Naive B cell (primary cell): ENCODE measurements around the gene SRSF1. TPM values are rescaled to one million over a fixed set of nuclear protein-coding genes. Genes with fewer than 3 reads are reported as not detected.

Source experiments
- ATAC-seq, 2 donors: fragments of 150-1000 bp; cut with Tn5 transposase; 2 replicates each; pipeline ENCODE4 v1.10.0; 2021; ENCODE audit warnings: low read depth in 2 of 2, mild to moderate bottlenecking in 2 of 2, moderate library complexity in 2 of 2
- DNase-seq: peaks from one replicate; pipeline ENCODE4 v3.0.0; 2022
- H3K27ac Mint-ChIP-seq, 6 donors: one replicate each; pipeline ENCODE4 v1.8.0; 2020 to 2022; ENCODE audit warnings: mild to moderate bottlenecking in 6 of 6, mixed read lengths in 6 of 6, moderate library complexity in 5 of 6, inconsistent platforms in 2 of 6
- H3K27me3 Mint-ChIP-seq, 3 donors: one replicate each; pipeline ENCODE4 v1.8.0; 2021 to 2022; ENCODE audit warnings: mixed read lengths in 3 of 3, mild to moderate bottlenecking in 1 of 3
- H3K36me3 Mint-ChIP-seq, 2 donors: one replicate each; pipeline ENCODE4 v1.8.0; 2020 to 2022; ENCODE audit warnings: mixed read lengths in 2 of 2, inconsistent platforms in 1 of 2, mild to moderate bottlenecking in 1 of 2
- H3K4me1 Mint-ChIP-seq, 3 donors: one replicate each; pipeline ENCODE4 v1.8.0; 2020 to 2022; ENCODE audit warnings: mixed read lengths in 3 of 3, inconsistent platforms in 1 of 3, mild to moderate bottlenecking in 1 of 3, moderate library complexity in 1 of 3
- H3K4me3 Mint-ChIP-seq, 8 donors: one replicate each; pipeline ENCODE4 v1.8.0; 2020 to 2022; ENCODE audit warnings: mild to moderate bottlenecking in 8 of 8, mixed read lengths in 8 of 8, moderate library complexity in 8 of 8, inconsistent platforms in 2 of 8
- H3K9me3 Mint-ChIP-seq, 7 donors: one replicate each; pipeline ENCODE4 v1.8.0; 2020 to 2022; ENCODE audit warnings: mixed read lengths in 7 of 7, mild to moderate bottlenecking in 5 of 7, inconsistent platforms in 2 of 7, moderate library complexity in 1 of 7
- polyA plus RNA-seq, 6 donors: library from polyadenylated mRNA; unstranded; fragments of 300-500 nt; fragmentation: Illumina TruSeq; gene quantifications; one replicate each; pipeline ENCODE4 v1.2.3, GENCODE V29; 2021; ENCODE audit warnings: low read depth in 6 of 6

The SRSF1 gene
- polyA plus RNA-seq, 6 donors from 2014 or later = 29.1 to 57.3 (median 41.8) TPM

GRCh38 chr17:58043221-58044181 is 36.5 kb upstream of the SRSF1 start:
- Mint-ChIP-seq H3K9me3 (peaks cover 0 to 9% (median 0%) of the 10 kb centered on the region in 7 donors), H3K27ac (peak overlapping the region in 1 of 6 donors; percentile 58), H3K4me1 (no peaks in the 10 kb centered on the region), H3K4me3 (no peak overlapping the region), H3K27me3 (peaks cover 38 to 51% (median 41%) of the 10 kb centered on the region in 3 donors), H3K36me3 (no peaks in the 10 kb centered on the region)
- no peak for DNase-seq
- no peak for ATAC-seq

GRCh38 chr17:58041161-58041560 is 34.1 kb upstream of the SRSF1 start:
- peaks cover 0 to 9% (median 0%) of the 10 kb centered on the region in 7 donors for H3K9me3 Mint-ChIP-seq
- H3K4me3 Mint-ChIP-seq = peak overlapping the region in 1 of 8 donors; percentile 37
- H3K4me1 Mint-ChIP-seq = no peaks in the 10 kb centered on the region
- no peak overlapping the region for H3K27ac Mint-ChIP-seq
- no peaks in the 10 kb centered on the region for H3K36me3 Mint-ChIP-seq
- peaks cover 42 to 60% (median 50%) of the 10 kb centered on the region in 3 donors for H3K27me3 Mint-ChIP-seq
- DNase-seq (no peak), ATAC-seq (no peak)

GRCh38 chr17:58040386-58040785 is 33.3 kb upstream of the SRSF1 start:
- no peak for ATAC-seq
- Mint-ChIP-seq H3K9me3 (peaks cover 0 to 9% (median 0%) of the 10 kb centered on the region in 7 donors), H3K27me3 (peaks cover 42 to 60% (median 50%) of the 10 kb centered on the region in 3 donors), H3K4me3 (no peak overlapping the region), H3K27ac (no peak overlapping the region), H3K36me3 (no peaks in the 10 kb centered on the region), H3K4me1 (no peaks in the 10 kb centered on the region)
- no peak for DNase-seq

- DNase-seq (no peak), ATAC-seq (no peak)
- H3K27me3 Mint-ChIP-seq = peaks cover 42 to 60% (median 50%) of the 10 kb centered on the region in 3 donors
- no peak overlapping the region for H3K27ac Mint-ChIP-seq
- no peaks in the 10 kb centered on the region for H3K36me3 Mint-ChIP-seq
- peaks cover 0 to 9% (median 0%) of the 10 kb centered on the region in 7 donors for H3K9me3 Mint-ChIP-seq
- no peak overlapping the region for H3K4me3 Mint-ChIP-seq
- H3K4me1 Mint-ChIP-seq = no peaks in the 10 kb centered on the region
These were observed 32.9 kb upstream of the SRSF1 start for GRCh38 chr17:58039975-58040374.

- no peak for ATAC-seq
- peaks cover 0 to 2% of the 10 kb centered on the region in 2 donors for H3K36me3 Mint-ChIP-seq
- peaks cover 20 to 28% (median 22%) of the 10 kb centered on the region in 3 donors for H3K27me3 Mint-ChIP-seq
- peaks cover 0 to 1% (median 0%) of the 10 kb centered on the region in 7 donors for H3K9me3 Mint-ChIP-seq
- no peak overlapping the region for H3K4me3 Mint-ChIP-seq
- no peak for DNase-seq
- H3K27ac Mint-ChIP-seq = no peak overlapping the region
- no peaks in the 10 kb centered on the region for H3K4me1 Mint-ChIP-seq
These were observed 25.8 kb upstream of the SRSF1 start for GRCh38 chr17:58032691-58033415.

- H3K27ac Mint-ChIP-seq = no peak overlapping the region
- H3K4me1 Mint-ChIP-seq = no peaks in the 10 kb centered on the region
- no peak for ATAC-seq
- no peak for DNase-seq
- H3K4me3 Mint-ChIP-seq = no peak overlapping the region
- H3K27me3 Mint-ChIP-seq = peaks cover 39 to 47% (median 47%) of the 10 kb centered on the region in 3 donors
- peaks cover 0 to 2% (median 0%) of the 10 kb centered on the region in 7 donors for H3K9me3 Mint-ChIP-seq
- peaks cover 0 to 7% of the 10 kb centered on the region in 2 donors for H3K36me3 Mint-ChIP-seq
These were observed 21.5 kb upstream of the SRSF1 start for GRCh38 chr17:58028578-58028977.

GRCh38 chr17:58020401-58020800 is 13.4 kb upstream of the SRSF1 start:
- H3K27ac Mint-ChIP-seq = no peak overlapping the region
- no peaks in the 10 kb centered on the region for H3K36me3 Mint-ChIP-seq
- H3K4me3 Mint-ChIP-seq = no peak overlapping the region
- H3K27me3 Mint-ChIP-seq = peaks cover 15 to 27% (median 27%) of the 10 kb centered on the region in 3 donors
- DNase-seq (no peak), ATAC-seq (no peak)
- no peaks in the 10 kb centered on the region for H3K4me1 Mint-ChIP-seq
- H3K9me3 Mint-ChIP-seq = peaks cover 0 to 2% (median 0%) of the 10 kb centered on the region in 7 donors

- peaks cover 7 to 20% (median 18%) of the 10 kb centered on the region in 3 donors for H3K27me3 Mint-ChIP-seq
- ATAC-seq (no peak), DNase-seq (no peak)
- no peak overlapping the region for H3K4me3 Mint-ChIP-seq
- no peaks in the 10 kb centered on the region for H3K36me3 Mint-ChIP-seq
- H3K4me1 Mint-ChIP-seq = no peaks in the 10 kb centered on the region
- no peak overlapping the region for H3K27ac Mint-ChIP-seq
- no peaks in the 10 kb centered on the region for H3K9me3 Mint-ChIP-seq
These were observed 12.5 kb upstream of the SRSF1 start for GRCh38 chr17:58019521-58019920.

- H3K4me3 Mint-ChIP-seq = no peak overlapping the region
- ATAC-seq = no peak
These were observed 12.0 kb upstream of the SRSF1 start for GRCh38 chr17:58019039-58019438.

GRCh38 chr17:58010067-58010799 is 3.2 kb upstream of the SRSF1 start:
- no peaks in the 10 kb centered on the region for H3K9me3 Mint-ChIP-seq
- peaks cover 3 to 5% of the 10 kb centered on the region in 2 donors for H3K36me3 Mint-ChIP-seq
- DNase-seq (no peak), ATAC-seq (no peak)
- peaks cover 0 to 3% (median 0%) of the 10 kb centered on the region in 3 donors for H3K27me3 Mint-ChIP-seq
- peaks cover 10 to 28% (median 20%) of the 10 kb centered on the region in 3 donors for H3K4me1 Mint-ChIP-seq
- no peak overlapping the region for H3K27ac Mint-ChIP-seq
- H3K4me3 Mint-ChIP-seq = peak overlapping the region in 1 of 8 donors; percentile 41

More at GRCh38 chr17:58019039-58019438, 12.0 kb upstream of the SRSF1 start:
- Mint-ChIP-seq H3K9me3 (no peaks in the 10 kb centered on the region), H3K36me3 (no peaks in the 10 kb centered on the region), H3K4me1 (no peaks in the 10 kb centered on the region), H3K27ac (peak overlapping the region in 1 of 6 donors; percentile 63), H3K27me3 (peaks cover 5 to 20% (median 14%) of the 10 kb centered on the region in 3 donors)
- no peak for DNase-seq

- Mint-ChIP-seq H3K9me3 (no peaks in the 10 kb centered on the region), H3K36me3 (peaks cover 10 to 14% of the 10 kb centered on the region in 2 donors), H3K27me3 (no peaks in the 10 kb centered on the region), H3K4me1 (peaks cover 21 to 46% (median 37%) of the 10 kb centered on the region in 3 donors), H3K27ac (peak overlapping the region; percentile 95 to 99 (median 99)), H3K4me3 (peak overlapping the region; percentile 88 to 100 (median 100))
- DNase-seq = no peak
- ATAC-seq = no peak
These were observed 998 bp upstream of the SRSF1 start for GRCh38 chr17:58007781-58008706.

GRCh38 chr17:58006560-58006923 is 504 bp downstream of the SRSF1 start:
- peak overlapping the region; percentile 88 to 100 (median 100) for H3K4me3 Mint-ChIP-seq
- H3K9me3 Mint-ChIP-seq = no peaks in the 10 kb centered on the region
- DNase-seq (peak; percentile 36), ATAC-seq (peak; percentile 2 to 4)
- H3K36me3 Mint-ChIP-seq = peaks cover 17 to 22% of the 10 kb centered on the region in 2 donors
- peak overlapping the region; percentile 95 to 99 (median 99) for H3K27ac Mint-ChIP-seq
- no peaks in the 10 kb centered on the region for H3K27me3 Mint-ChIP-seq
- H3K4me1 Mint-ChIP-seq = peaks cover 27 to 52% (median 44%) of the 10 kb centered on the region in 3 donors
